BJ (cell line): ENCODE results near the gene REP15. TPM values are rescaled to one million over a fixed set of nuclear protein-coding genes. Genes with fewer than 3 reads are reported as not detected.

Experiments used
- CTCF ChIA-PET: fragments of 350-600 bp; formaldehyde crosslinking; extraction: SDS; loops from one replicate; lab custom pipeline; 2021; ENCODE audit warnings: antibody characterized with exemption, inconsistent platforms; lab: Yijun Ruan, JAX
- POLR2A ChIA-PET: fragments of 300-600 bp; sonication (Branson Sonifier 250); formaldehyde crosslinking; extraction: SDS; loops from one replicate; lab custom pipeline; 2021; ENCODE audit warnings: antibody characterized with exemption; lab: Charles Lee
- DNase-seq: peaks from one replicate; pipeline ENCODE4 v3.0.0-alpha.2; 2011; ENCODE audit warnings: low read depth
- H3K27me3 ChIP-seq: 2 replicates; pipeline ENCODE4 v1.6.0; 2011; ENCODE audit warnings: low read length; ENCODE audit not compliant: control insufficient read depth, insufficient read depth
- H3K36me3 ChIP-seq: 2 replicates; pipeline ENCODE4 v1.5.1; 2011; ENCODE audit warnings: low read length; ENCODE audit not compliant: control insufficient read depth, insufficient read depth
- H3K4me3 ChIP-seq: 2 replicates; pipeline ENCODE4 v1.5.1; 2011; ENCODE audit warnings: low read depth, mild to moderate bottlenecking, control low read depth, low read length
- polyA plus RNA-seq: library from polyadenylated mRNA; depleted of rRNA; stranded (reverse); fragments of >200 nt; gene quantifications from 2 replicates; pipeline ENCODE4 v1.2.3, GENCODE V29; 2011
- TF ChIP-seq, protein P1 (sequence below): IDR thresholded peaks from 2 replicates; pipeline ENCODE4 v1.5.1; 2011; ENCODE audit warnings: low read depth, mild to moderate bottlenecking, control low read depth, inconsistent platforms, low read length, moderate library complexity; ENCODE audit not compliant: insufficient read depth

The REP15 gene
- polyA plus RNA-seq, 1 experiment = 0.63 TPM

DNA sequence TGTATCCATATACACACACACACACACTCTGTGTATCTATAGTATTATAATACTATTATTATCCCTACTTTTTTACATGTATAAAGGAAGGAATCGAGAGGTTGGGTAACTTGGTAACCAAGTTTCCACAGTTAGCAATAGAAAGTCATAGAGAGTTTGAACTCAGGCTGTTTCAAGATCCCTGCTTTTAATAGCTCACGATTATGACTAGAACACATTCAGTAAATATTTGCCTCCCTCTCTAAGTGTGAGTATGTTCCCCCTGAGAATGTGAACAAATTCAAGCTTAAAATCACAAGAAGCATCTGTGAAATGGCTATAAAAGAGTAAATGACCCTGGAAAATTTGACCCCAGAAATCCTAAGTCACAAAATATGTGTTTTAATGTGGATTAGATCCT, 11.0 kb upstream of the REP15 start:
- TF ChIP-seq, protein P1, sequence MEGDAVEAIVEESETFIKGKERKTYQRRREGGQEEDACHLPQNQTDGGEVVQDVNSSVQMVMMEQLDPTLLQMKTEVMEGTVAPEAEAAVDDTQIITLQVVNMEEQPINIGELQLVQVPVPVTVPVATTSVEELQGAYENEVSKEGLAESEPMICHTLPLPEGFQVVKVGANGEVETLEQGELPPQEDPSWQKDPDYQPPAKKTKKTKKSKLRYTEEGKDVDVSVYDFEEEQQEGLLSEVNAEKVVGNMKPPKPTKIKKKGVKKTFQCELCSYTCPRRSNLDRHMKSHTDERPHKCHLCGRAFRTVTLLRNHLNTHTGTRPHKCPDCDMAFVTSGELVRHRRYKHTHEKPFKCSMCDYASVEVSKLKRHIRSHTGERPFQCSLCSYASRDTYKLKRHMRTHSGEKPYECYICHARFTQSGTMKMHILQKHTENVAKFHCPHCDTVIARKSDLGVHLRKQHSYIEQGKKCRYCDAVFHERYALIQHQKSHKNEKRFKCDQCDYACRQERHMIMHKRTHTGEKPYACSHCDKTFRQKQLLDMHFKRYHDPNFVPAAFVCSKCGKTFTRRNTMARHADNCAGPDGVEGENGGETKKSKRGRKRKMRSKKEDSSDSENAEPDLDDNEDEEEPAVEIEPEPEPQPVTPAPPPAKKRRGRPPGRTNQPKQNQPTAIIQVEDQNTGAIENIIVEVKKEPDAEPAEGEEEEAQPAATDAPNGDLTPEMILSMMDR = no peak
- Histone ChIP-seq H3K27me3 (no peaks in the 10 kb centered on the region), H3K4me3 (no peak overlapping the region), H3K36me3 (peaks cover 12% of the 10 kb centered on the region)
- DNase-seq = no peak
- POLR2A ChIA-PET = no interaction called here
- CTCF ChIA-PET = no interaction called here

DNA sequence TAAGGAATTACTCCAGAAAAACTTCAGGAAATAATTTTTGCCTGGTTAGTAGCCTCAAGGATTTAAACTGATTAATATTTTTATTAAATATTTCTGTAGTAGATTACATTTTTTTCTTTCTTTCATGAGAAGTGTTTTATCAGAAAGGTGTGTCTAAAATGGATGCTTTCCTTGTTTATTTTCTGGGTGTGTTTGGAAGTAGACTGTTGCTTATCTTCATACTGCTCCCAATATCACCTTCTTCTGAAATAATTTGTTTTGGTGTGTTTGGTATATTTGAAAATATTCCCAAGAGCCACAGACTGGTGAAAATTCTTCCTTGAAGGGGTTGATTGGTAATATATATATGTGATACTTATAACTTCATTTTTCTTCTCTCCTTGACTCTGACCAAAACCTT, 10.1 kb upstream of the REP15 start:
- CTCF ChIA-PET = no interaction called here
- DNase-seq = no peak
- H3K4me3 ChIP-seq = no peak overlapping the region
- POLR2A ChIA-PET = no interaction called here
- no peaks in the 10 kb centered on the region for H3K27me3 ChIP-seq
- H3K36me3 ChIP-seq = peaks cover 14% of the 10 kb centered on the region
- TF ChIP-seq, protein P1 = no peak

DNA sequence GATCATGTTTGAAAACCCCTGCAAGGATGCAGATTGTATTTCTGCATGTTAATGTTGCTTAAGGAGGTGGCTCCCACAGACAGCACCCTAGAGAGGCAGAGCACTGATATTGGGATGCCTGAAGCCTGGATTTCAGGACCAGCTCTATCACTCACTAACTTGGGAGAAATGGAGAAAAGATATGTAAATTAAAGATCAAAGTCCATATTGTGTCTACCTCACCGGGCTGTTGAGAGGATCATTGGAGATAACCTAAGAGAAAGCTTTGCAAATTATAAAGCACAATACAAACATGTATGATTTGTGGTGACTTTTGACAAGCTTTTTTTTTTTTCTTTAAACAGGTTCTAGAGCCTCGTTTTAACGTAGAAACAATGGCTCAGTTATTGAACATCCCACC, 7.6 kb upstream of the REP15 start:
- no peak for DNase-seq
- ChIA-PET POLR2A (no interaction called here), CTCF (interaction anchor here (1.2 kb wide), 1 partner anchor 18 kb away, joined by 3 read pairs; no protein-coding TSS in a partner anchor)
- H3K27me3 ChIP-seq = no peaks in the 10 kb centered on the region
- TF ChIP-seq, protein P1 = no peak
- H3K36me3 ChIP-seq = peaks cover 17% of the 10 kb centered on the region
- no peak overlapping the region for H3K4me3 ChIP-seq

DNA sequence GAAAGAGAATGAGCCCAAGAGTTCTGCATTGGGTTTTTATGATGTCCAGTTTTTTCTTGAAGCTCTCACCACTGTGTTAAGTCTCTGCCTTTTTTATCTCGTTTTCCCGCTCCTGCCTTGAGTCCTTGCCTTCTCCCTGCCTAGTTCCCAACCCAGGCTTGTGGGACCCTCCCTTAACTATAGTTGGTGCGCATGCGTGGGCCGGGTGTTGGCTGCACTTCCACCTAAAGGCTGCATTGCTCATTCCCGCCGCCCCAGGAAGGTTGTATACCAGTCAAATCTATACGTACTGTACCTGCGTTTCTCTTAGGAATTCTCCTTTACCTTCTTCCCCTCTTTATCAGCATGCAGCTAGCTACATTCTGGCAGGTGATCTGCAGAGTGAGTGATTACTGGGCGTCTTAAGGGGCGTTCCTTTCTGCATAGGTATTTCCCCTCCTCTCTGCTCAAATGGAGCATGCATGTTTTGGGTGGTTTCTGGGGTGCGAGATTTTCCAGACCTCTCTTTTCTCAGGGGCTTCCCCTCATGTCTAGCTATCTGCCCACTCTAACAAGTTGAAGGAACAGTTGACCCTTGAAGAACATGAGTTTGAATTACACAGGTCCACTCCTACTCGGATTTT, 6.6 kb upstream of the REP15 start:
- ChIA-PET CTCF (no interaction called here), POLR2A (interaction anchor here (0.6 kb wide), 1 partner anchor 99 kb away, joined by 4 read pairs; no protein-coding TSS in a partner anchor)
- Histone ChIP-seq H3K27me3 (no peaks in the 10 kb centered on the region), H3K4me3 (no peak overlapping the region), H3K36me3 (peaks cover 17% of the 10 kb centered on the region)
- TF ChIP-seq, protein P1 = no peak
- no peak for DNase-seq

DNA sequence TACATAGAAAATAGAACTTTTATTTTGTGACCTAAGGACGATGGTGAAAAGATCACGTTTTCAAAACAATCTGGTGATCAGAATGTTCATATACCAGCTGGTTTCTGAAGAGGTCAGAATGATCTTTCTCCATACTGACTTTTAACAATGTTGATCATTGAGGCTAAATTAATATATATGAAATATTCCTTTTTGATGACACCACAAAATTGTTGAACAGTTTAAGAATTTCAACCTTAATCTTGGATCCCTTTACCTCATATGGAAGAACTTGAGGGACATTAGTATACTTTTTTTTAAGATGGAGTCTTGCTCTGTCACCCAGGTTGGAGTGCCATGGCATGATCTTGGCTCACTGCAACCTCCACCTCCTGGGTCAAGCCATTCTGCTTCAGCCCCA, 2.8 kb upstream of the REP15 start:
- peaks cover 24% of the 10 kb centered on the region for H3K36me3 ChIP-seq
- POLR2A ChIA-PET = no interaction called here
- TF ChIP-seq, protein P1 = no peak
- no peak for DNase-seq
- H3K27me3 ChIP-seq = no peaks in the 10 kb centered on the region
- no peak overlapping the region for H3K4me3 ChIP-seq
- CTCF ChIA-PET = no interaction called here
